Fibroblast of skin of left biceps (primary cell): ENCODE measurements around the gene FZD2.
"Not testable (repeated sequence)": the region's sequence is repeated elsewhere in the genome, so short reads cannot be mapped to it uniquely, and the experiment has no call there.

Experiments used
- DNase-seq, 2 experiments: peaks; one replicate each; pipeline ENCODE4 v3.0.0-alpha.2; 2013; ENCODE audit warnings: low read depth in 2 of 2

The FZD2 gene

GRCh38 chr17:44556832-44557606 is at the start of gene FZD2:
FZD2 (plus strand) TSS chr17:44557484; CDS start chr17:44557689, 205 bp downstream.
- peak; percentile 100 for DNase-seq

DNA sequence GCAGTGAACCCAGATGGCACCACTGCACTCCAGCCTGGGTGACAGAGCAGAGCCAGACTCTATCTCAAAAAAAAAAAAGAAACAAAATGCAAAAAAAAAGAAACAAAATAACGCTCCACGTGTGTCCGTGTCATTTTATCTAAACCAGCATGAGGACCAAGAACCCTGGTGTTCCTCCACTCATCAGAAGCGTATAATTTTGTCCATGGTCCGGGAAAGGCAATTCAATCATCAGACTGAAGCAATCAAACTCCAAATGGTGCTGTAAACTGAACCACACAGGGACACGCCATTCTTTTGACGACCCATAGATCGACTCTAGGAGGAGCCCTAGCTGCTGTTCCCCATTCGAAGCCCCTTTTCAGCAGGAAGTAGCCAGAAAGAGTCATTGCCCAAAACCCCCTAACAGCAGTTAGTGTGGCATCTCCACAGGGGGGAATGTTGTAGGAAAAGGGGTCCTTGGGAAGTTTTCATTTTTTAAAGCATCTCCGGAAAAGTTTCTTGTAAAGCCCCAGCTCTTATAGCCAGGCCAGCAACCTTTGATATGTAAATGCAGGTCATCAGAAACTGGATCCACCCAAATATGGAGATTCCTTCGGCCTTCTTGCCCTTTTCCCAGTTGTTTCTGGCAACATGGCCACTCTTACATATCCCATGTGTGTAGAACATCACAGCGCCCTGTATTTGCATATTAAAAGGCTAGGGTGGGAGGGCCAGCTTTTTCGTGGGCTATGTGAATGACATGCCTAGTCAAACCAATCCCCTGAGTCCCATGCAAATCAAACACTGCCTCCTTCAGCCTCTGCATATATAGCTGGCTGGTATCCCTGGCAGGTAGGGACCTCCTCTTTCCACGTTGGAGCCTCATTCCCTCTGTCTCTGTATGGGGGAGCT is 45.8 kb upstream of the FZD2 start:
- not testable (repeated sequence) for DNase-seq

GRCh38 chr17:44518032-44518431 is 39.3 kb upstream of the FZD2 start:
- DNase-seq = no peak

DNA sequence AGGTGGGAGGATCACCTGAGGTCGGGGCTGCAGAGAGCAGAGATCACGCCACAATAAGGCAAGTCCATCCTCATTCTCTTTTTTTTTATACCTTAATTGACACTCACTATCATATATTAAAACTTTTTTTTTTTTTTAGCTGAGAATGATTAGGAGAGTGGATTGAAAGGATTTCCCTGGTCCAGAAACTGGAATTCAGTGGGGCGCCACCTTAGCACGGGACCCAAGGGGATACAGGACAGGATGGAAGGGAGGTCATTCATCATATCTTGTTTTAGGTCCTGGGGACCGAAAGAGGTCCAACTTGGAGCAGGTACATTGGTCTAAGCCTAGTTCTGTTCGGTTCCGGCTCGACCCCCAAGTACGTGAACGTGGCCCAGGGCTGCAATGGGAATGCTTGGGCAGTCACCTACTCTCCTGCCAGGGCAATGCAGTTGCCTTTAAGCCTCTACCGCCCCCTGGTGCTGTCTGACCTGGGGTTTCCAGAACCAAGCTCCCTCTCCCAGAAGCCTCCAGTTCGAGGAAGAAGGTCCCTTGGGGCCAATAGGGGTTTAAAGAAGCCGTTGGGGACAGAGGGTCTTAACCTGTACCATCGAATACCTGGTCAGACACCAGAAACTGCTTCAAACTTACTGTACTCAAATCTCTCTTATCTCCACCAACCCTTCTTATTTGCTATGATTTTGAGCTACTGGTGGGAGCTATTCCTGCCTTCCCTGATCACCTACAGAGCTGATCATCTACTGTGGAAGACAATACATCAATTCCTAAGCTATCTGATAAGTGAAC is 34.2 kb upstream of the FZD2 start:
- DNase-seq = no peak

DNA sequence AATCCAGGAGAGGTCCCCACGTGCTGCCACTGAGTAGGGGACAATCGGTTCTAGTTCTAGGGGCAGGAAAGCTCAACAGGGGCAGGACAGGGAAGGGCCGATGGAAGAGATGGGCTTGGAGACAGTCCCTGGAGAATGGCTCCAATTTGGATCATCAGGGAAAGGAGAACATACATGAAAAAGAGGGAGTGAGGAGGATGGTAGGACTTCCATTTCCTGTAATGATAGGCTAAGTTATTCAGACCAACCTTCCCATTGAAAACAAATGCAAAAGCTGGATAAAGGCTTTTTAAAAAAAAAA is 33.7 kb upstream of the FZD2 start:
- DNase-seq = no peak

DNA sequence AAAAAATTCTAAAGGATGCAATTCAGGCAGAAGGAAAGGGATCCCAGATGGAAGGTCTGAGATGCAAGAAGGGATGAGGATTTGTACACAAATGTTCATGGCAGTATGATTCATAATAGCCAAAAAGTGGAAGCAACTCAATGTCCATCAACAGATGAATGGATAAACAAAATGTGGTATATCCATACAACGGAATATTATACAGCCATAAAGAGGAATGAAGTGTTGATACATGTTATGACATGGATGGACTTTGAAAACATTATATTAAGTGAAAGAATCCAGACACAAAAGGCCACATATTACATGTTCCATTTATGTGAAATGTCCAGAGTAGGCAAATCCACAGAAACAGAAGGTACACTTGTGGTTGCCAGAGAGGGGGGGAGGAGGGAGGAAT is 30.2 kb upstream of the FZD2 start:
- DNase-seq = no peak

GRCh38 chr17:44527954-44528353 is 29.3 kb upstream of the FZD2 start:
- DNase-seq = no peak

DNA sequence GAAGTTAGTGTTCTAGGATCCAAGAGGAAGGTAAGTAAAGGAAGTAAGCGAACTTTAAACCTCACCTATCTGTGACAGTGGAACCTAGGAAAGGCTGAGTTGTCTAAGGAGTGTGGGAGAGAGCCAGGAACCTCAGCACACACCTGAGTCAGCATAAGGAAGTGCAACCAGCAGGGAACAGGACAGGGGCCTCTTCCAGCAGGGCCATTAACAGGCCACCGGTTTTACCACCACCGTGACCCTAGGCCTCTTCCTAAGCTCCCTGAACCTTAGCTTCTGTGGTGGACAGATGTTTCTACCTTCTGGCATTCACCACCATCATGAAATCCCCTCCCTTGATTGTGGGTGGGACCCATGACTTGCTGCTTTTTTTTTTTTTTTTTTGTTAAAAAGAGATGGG is 27.4 kb upstream of the FZD2 start:
- DNase-seq = no peak

GRCh38 chr17:44530896-44531418 is 26.3 kb upstream of the FZD2 start:
- no peak for DNase-seq

GRCh38 chr17:44533533-44534246 is 23.6 kb upstream of the FZD2 start:
- peak; percentile 80 to 81 for DNase-seq

- DNase-seq = no peak
These were observed 21.0 kb upstream of the FZD2 start for GRCh38 chr17:44536090-44536953.

DNA sequence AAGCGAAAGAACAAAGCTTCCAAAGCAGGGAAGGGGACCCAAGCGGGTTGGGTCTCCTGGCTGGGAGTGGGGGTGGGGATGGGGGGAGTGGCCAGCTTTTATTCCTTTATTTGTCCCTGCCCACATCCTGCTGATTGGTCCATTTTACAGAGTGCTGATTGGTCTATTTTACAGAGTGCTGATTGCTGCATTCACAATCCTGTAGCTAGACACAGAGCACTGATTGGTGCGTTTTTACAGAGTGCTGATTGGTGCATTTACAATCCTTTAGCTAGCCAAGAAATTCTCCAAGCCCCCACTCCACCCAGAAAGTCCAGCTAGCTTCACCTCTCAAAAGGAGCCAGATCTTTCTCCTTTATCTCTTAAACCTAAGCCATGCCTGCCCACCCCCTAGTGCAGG is 19.4 kb upstream of the FZD2 start:
- DNase-seq = not testable (repeated sequence)

DNA sequence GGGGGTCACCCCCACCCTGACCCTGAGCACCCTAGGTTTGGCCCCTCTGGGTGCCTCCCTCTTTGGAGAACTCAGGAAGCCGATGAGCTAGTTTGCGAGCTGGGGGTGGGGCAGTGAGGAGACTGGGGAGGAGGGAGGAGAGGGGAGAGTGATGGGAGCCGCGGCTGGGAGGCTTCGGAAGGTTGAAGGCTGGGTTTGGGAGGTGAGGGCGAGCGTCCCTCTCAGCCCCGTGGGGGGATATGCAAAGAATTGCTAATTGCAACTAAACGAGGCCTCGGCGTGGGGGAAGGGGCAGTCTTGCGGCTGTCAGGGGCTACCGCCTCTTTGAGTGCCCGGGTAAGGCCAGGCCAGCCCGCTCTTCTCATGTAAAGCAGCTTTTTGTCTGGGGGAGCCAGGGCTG is 17.6 kb upstream of the FZD2 start:
- DNase-seq = no peak

GRCh38 chr17:44540246-44541084 is 16.8 kb upstream of the FZD2 start:
- no peak for DNase-seq

DNA sequence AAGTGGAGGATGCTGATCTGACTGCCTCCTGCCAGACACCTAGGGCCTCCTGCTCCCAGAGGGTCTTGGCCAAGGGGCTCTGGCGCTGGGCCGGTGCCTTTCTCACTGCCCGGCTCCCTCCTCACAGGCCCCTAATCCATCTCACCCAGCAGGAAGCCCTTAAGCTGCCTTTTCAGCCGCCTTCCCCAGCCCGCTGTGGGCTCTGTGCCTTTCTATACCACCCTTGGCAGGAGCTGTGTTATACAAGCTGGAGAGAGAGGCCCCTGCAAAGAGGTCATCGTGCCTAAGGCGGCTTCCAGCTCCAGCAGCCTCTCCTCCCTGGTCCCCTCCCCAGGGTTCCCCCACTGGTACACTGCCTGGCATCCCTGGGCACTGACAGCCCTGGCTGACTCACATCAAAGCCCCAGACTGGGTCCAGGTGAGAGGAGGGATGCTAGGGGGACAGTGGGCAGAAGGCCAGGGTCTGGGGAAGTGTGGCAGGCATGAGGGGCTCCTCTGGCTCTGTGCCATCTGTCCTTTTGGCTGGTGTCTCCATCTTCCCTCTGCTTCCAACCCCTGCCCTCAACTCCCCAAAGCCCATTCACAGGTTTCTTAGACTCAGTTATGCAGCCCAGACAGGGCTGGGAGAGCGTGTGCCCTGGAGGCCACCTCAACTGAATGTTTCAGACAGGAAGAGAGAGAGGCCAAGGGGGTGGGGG is 15.3 kb upstream of the FZD2 start:
- DNase-seq = no peak

DNA sequence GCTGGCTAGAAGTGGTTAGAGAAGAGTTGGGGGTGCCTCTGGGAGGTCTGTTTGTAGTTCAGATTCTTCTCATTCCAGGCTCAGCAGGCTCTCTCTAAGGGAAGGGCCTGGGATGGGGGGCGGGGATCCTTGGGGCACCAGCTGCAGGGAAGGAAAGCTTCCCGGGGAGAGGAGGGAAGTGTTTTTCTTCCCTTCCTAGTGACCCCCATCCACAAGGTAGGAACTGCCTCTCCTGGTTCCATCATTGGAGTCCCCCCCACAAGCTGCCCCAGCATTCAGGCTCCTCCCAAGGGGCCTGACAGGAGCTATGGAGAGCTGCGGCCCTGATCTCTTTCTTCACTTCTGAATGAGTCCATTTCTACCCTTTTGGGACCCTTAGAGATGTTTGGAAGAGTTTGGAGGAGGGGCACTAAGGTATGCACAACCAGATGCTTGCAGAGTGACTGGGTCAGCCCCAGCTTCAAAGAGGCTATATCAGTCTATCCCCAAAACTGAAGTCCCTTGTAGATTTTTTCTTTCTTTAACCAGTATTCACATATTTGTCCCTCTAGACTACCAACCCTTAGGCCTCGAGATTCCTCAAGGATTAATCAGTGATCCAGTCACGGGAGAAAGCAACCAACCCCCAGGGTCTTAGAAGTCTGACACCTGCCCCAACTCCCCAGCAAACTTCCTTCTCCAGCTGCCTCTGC is 13.9 kb upstream of the FZD2 start:
- DNase-seq = peak; percentile 93

DNA sequence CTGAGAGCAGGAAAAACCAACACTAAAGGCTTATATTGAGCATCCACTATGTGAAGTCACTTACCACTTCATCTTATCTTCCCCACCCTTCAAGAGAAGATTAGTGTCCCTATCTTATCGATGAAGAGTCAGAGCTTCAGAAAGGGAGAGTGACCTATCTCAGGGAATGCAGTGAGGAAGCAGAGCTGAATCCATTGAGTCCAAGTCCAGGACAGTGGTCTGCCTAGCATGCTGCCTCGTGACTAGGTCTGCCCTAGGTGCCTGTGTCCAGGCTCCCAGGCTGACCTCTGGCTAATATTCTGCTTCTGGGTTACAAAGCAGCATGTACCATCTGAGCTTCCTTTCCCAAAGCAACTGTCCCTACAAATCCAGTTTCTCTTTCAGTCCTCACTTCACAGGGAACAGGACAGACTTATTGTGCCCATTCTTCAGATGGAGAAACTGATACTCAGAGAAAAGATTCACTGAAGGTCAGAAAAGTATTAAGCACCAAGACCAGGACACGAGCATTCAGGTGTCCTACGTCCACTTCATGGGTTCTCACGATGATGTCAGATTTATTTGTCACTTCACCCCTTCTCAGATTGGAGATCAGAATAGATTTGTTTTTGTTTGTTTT is 13.3 kb upstream of the FZD2 start:
- DNase-seq = no peak
